ENCODE results near the gene SDK1. TPM values are rescaled to one million over a fixed set of nuclear protein-coding genes. Genes with fewer than 3 reads are reported as not detected.

SDK1 gene
- total and polyA plus RNA-seq, 2 donors (not counting 3 experiments of a cell fraction or from before 2014, with no cell fraction given): 1.6 to 3.9 TPM

- H3K9me3 ChIP-seq (replicated peaks; ENCODE audit: control insufficient read depth, insufficient read depth, low read length): no peaks in the 10 kb centered on the region
- no peak for TF ChIP-seq EZH2 (IDR thresholded peaks at IDR 0.05; ENCODE audit: borderline replicate concordance, low read depth, low read length, severe bottlenecking)
- no peak for TF ChIP-seq GATA2 (IDR thresholded peaks at IDR 0.05; ENCODE audit: insufficient read depth, insufficient read length, low read depth, low read length)
- TF ChIP-seq MAX (IDR thresholded peaks at IDR 0.05; ENCODE audit: insufficient read depth, insufficient read length): no peak
- no peak for TF ChIP-seq POLR2AphosphoS5 (IDR thresholded peaks at IDR 0.05; ENCODE audit: insufficient read depth, low read depth, low read length)
- TF ChIP-seq CTCF (IDR thresholded peaks at IDR 0.05; ENCODE audit: extremely low read depth in 1 of 2, insufficient read depth in 1 of 2, low read depth in 1 of 2, low read length in 2 of 2): no peak
- TF ChIP-seq MYC (IDR thresholded peaks at IDR 0.05; ENCODE audit: low read depth, low read length): no peak
- no peak for TF ChIP-seq FOS (IDR thresholded peaks at IDR 0.05; ENCODE audit: borderline replicate concordance, insufficient read depth, low read length)
- intact Hi-C loops (cut with micrococcal nuclease) (no loop called here), dilution Hi-C loops (cut with MboI; ENCODE audit: extremely low pct_ligation_motif_present, low sequenced_read_pairs) (no loop called here)
- no peak overlapping the region for H2AFZ ChIP-seq (ENCODE audit: low read depth, low read length)
- H3K9ac ChIP-seq (replicated peaks; ENCODE audit: extremely low read depth, insufficient read depth, low read length): no peak overlapping the region
- no peak overlapping the region for H3K4me3 ChIP-seq (replicated peaks in 1 of 3; ENCODE audit: insufficient read depth in 1 of 3, low read depth in 1 of 3, low read length in 3 of 3)
- no peaks in the 10 kb centered on the region for H3K4me1 ChIP-seq (ENCODE audit: control insufficient read depth, extremely low read depth, insufficient read depth, low read length)
- H3K4me2 ChIP-seq (ENCODE audit: insufficient read depth, low read length): no peak overlapping the region
- no peaks in the 10 kb centered on the region for H3K27me3 ChIP-seq (ENCODE audit: control insufficient read depth in 2 of 2, insufficient read depth in 2 of 2, low read length in 2 of 2)
- no peaks in the 10 kb centered on the region for H3K79me2 ChIP-seq (ENCODE audit: control insufficient read depth, insufficient read depth, low read length)
- no peaks in the 10 kb centered on the region for H3K9me1 ChIP-seq (replicated peaks; ENCODE audit: control insufficient read depth, extremely low read depth, insufficient read depth, low read length)
- no peaks in the 10 kb centered on the region for H3K36me3 ChIP-seq (ENCODE audit: control insufficient read depth in 2 of 2, extremely low read depth in 1 of 2, insufficient read depth in 2 of 2, low read length in 2 of 2)
- BruUV-seq (replicated peaks): no TSS peak
- ChIA-PET CTCF (no interaction called here), POLR2A (no interaction called here)
- no peaks in the 10 kb centered on the region for H4K20me1 ChIP-seq (replicated peaks; ENCODE audit: control insufficient read depth, extremely low read depth, insufficient read depth, low read length)
- DNase-seq (ENCODE audit: low read depth, low spot score) (no peak), FAIRE-seq (no peak)
- no peak overlapping the region for H3K27ac ChIP-seq (ENCODE audit: insufficient read depth, low read depth, low read length)
Measured at GRCh38 chr7:3451701-3452100, 150.6 kb downstream of the SDK1 start.

All from endothelial cell of umbilical vein (primary cell).